Rectal smooth muscle tissue (tissue), 1 donor: ENCODE results near the gene VPS37C.

Experiments used
- H3K27ac ChIP-seq: one replicate; pipeline ENCODE4 v1.7.0; 2013; ENCODE audit warnings: low read depth, low read length, inconsistent platforms
- H3K27me3 ChIP-seq: one replicate; pipeline ENCODE4 v1.7.0; 2013; ENCODE audit warnings: low read length; ENCODE audit not compliant: control insufficient read depth, insufficient read depth
- H3K36me3 ChIP-seq: one replicate; pipeline ENCODE4 v1.7.0; 2013; ENCODE audit warnings: low read length; ENCODE audit not compliant: control insufficient read depth, insufficient read depth
- H3K4me1 ChIP-seq: one replicate; pipeline ENCODE4 v1.7.0; 2013; ENCODE audit warnings: low read length; ENCODE audit not compliant: control insufficient read depth, insufficient read depth
- H3K4me3 ChIP-seq: one replicate; pipeline ENCODE4 v1.7.0; 2013; ENCODE audit warnings: low read length
- H3K9ac ChIP-seq: one replicate; pipeline ENCODE4 v1.7.0; 2013; ENCODE audit warnings: low read length

The VPS37C gene

GRCh38 chr11:61091373-61092279, 69.6 kb downstream of the VPS37C start:
- no peak overlapping the region for H3K9ac ChIP-seq
- H3K36me3 ChIP-seq = no peaks in the 10 kb centered on the region
- no peak overlapping the region for H3K27ac ChIP-seq
- H3K27me3 ChIP-seq = no peaks in the 10 kb centered on the region
- no peak overlapping the region for H3K4me3 ChIP-seq
- no peaks in the 10 kb centered on the region for H3K4me1 ChIP-seq

GRCh38 chr11:61090982-61091372, 70.2 kb downstream of the VPS37C start:
- Histone ChIP-seq H3K27ac (no peak overlapping the region), H3K4me1 (no peaks in the 10 kb centered on the region), H3K4me3 (no peak overlapping the region), H3K9ac (no peak overlapping the region), H3K27me3 (no peaks in the 10 kb centered on the region), H3K36me3 (no peaks in the 10 kb centered on the region)

GRCh38 chr11:61090521-61090920, 70.7 kb downstream of the VPS37C start:
- Histone ChIP-seq H3K4me3 (no peak overlapping the region), H3K27me3 (no peaks in the 10 kb centered on the region), H3K4me1 (no peaks in the 10 kb centered on the region), H3K9ac (no peak overlapping the region), H3K36me3 (no peaks in the 10 kb centered on the region), H3K27ac (no peak overlapping the region)

GRCh38 chr11:61089806-61090491, 71.3 kb downstream of the VPS37C start:
- Histone ChIP-seq H3K4me3 (no peak overlapping the region), H3K27ac (no peak overlapping the region), H3K27me3 (no peaks in the 10 kb centered on the region), H3K4me1 (no peaks in the 10 kb centered on the region), H3K9ac (no peak overlapping the region), H3K36me3 (no peaks in the 10 kb centered on the region)

- Histone ChIP-seq H3K36me3 (no peaks in the 10 kb centered on the region), H3K9ac (no peak overlapping the region), H3K4me3 (no peak overlapping the region), H3K4me1 (no peaks in the 10 kb centered on the region), H3K27me3 (no peaks in the 10 kb centered on the region), H3K27ac (no peak overlapping the region)
Observed at GRCh38 chr11:61087426-61088119, 73.7 kb downstream of the VPS37C start.

- no peak overlapping the region for H3K4me3 ChIP-seq
- H3K27ac ChIP-seq = no peak overlapping the region
- H3K4me1 ChIP-seq = no peaks in the 10 kb centered on the region
- H3K27me3 ChIP-seq = no peaks in the 10 kb centered on the region
- H3K9ac ChIP-seq = no peak overlapping the region
- H3K36me3 ChIP-seq = no peaks in the 10 kb centered on the region
Observed at GRCh38 chr11:61083601-61084147, 77.6 kb downstream of the VPS37C start.

GRCh38 chr11:61082931-61083531, 78.2 kb downstream of the VPS37C start:
- no peak overlapping the region for H3K27ac ChIP-seq
- no peaks in the 10 kb centered on the region for H3K4me1 ChIP-seq
- H3K27me3 ChIP-seq = no peaks in the 10 kb centered on the region
- H3K36me3 ChIP-seq = no peaks in the 10 kb centered on the region
- H3K9ac ChIP-seq = no peak overlapping the region
- H3K4me3 ChIP-seq = no peak overlapping the region

GRCh38 chr11:61082062-61082870, 79.0 kb downstream of the VPS37C start:
- Histone ChIP-seq H3K27me3 (no peaks in the 10 kb centered on the region), H3K27ac (no peak overlapping the region), H3K36me3 (no peaks in the 10 kb centered on the region), H3K4me1 (no peaks in the 10 kb centered on the region), H3K4me3 (no peak overlapping the region), H3K9ac (no peak overlapping the region)

- no peak overlapping the region for H3K27ac ChIP-seq
- no peak overlapping the region for H3K9ac ChIP-seq
- H3K27me3 ChIP-seq = no peaks in the 10 kb centered on the region
- no peaks in the 10 kb centered on the region for H3K36me3 ChIP-seq
- no peak overlapping the region for H3K4me3 ChIP-seq
- no peaks in the 10 kb centered on the region for H3K4me1 ChIP-seq
Observed at GRCh38 chr11:61080986-61081590, 80.1 kb downstream of the VPS37C start.

- no peak overlapping the region for H3K27ac ChIP-seq
- no peaks in the 10 kb centered on the region for H3K36me3 ChIP-seq
- H3K4me3 ChIP-seq = no peak overlapping the region
- H3K27me3 ChIP-seq = no peaks in the 10 kb centered on the region
- no peaks in the 10 kb centered on the region for H3K4me1 ChIP-seq
- no peak overlapping the region for H3K9ac ChIP-seq
Observed at GRCh38 chr11:61080526-61080925, 80.7 kb downstream of the VPS37C start.
